ENCODE data around the gene RFC2.

Gene RFC2

GRCh38 chr7:74254129-74254857, at the start of gene RFC2:
Gene RFC2, minus strand, starts transcription at chr7:74254399. Its CDS starts 16 bp downstream, at chr7:74254383.
- peak; percentile 98 to 99 for DNase-seq
- H3K27me3 Mint-ChIP-seq = no peaks in the 10 kb centered on the region
- H3K27ac Mint-ChIP-seq = peak within 1 kb of the TSS; percentile 97 to 100
- peak; percentile 99 for ATAC-seq
- H3K4me1 Mint-ChIP-seq = peaks cover 58% of the 10 kb centered on the region
- no peaks in the 10 kb centered on the region for H3K9me3 Mint-ChIP-seq
- H3K4me3 Mint-ChIP-seq = peak within 1 kb of the TSS; percentile 95 to 98

GRCh38 chr7:74302745-74303221, 48.6 kb upstream of the RFC2 start:
- DNase-seq (no peak), ATAC-seq (no peak)
- Mint-ChIP-seq H3K27ac (no peak overlapping the region), H3K27me3 (peaks cover 23% of the 10 kb centered on the region), H3K4me3 (no peak overlapping the region), H3K4me1 (peaks cover 22% of the 10 kb centered on the region), H3K9me3 (no peaks in the 10 kb centered on the region)

GRCh38 chr7:74300926-74301325, 46.7 kb upstream of the RFC2 start:
- DNase-seq = no peak
- H3K9me3 Mint-ChIP-seq = no peaks in the 10 kb centered on the region
- H3K4me1 Mint-ChIP-seq = peaks cover 3% of the 10 kb centered on the region
- peaks cover 5% of the 10 kb centered on the region for H3K27me3 Mint-ChIP-seq
- no peak overlapping the region for H3K27ac Mint-ChIP-seq
- no peak for ATAC-seq
- H3K4me3 Mint-ChIP-seq = no peak overlapping the region

- Mint-ChIP-seq H3K4me3 (no peak overlapping the region), H3K4me1 (no peaks in the 10 kb centered on the region), H3K9me3 (no peaks in the 10 kb centered on the region), H3K27ac (no peak overlapping the region), H3K27me3 (no peaks in the 10 kb centered on the region)
- DNase-seq = no peak
- ATAC-seq = no peak
These were observed 45.2 kb upstream of the RFC2 start for GRCh38 chr7:74299401-74299800.

- Mint-ChIP-seq H3K27me3 (peaks cover 11% of the 10 kb centered on the region), H3K27ac (no peak overlapping the region), H3K4me1 (no peaks in the 10 kb centered on the region), H3K4me3 (no peak overlapping the region), H3K9me3 (no peaks in the 10 kb centered on the region)
- ATAC-seq (no peak), DNase-seq (no peak)
These were observed 43.5 kb upstream of the RFC2 start for GRCh38 chr7:74297516-74298233.

GRCh38 chr7:74294191-74294998, 40.2 kb upstream of the RFC2 start:
- H3K27ac Mint-ChIP-seq = no peak overlapping the region
- H3K27me3 Mint-ChIP-seq = peaks cover 38% of the 10 kb centered on the region
- DNase-seq (no peak), ATAC-seq (no peak)
- no peaks in the 10 kb centered on the region for H3K9me3 Mint-ChIP-seq
- H3K4me1 Mint-ChIP-seq = peaks cover 12% of the 10 kb centered on the region
- no peak overlapping the region for H3K4me3 Mint-ChIP-seq

GRCh38 chr7:74293577-74293908, 39.3 kb upstream of the RFC2 start:
- Mint-ChIP-seq H3K9me3 (no peaks in the 10 kb centered on the region), H3K27me3 (peaks cover 43% of the 10 kb centered on the region), H3K4me3 (no peak overlapping the region), H3K27ac (peak overlapping the region in 1 of 2 donors; percentile 74), H3K4me1 (peaks cover 19% of the 10 kb centered on the region)
- DNase-seq = no peak
- no peak for ATAC-seq

- Mint-ChIP-seq H3K9me3 (no peaks in the 10 kb centered on the region), H3K27ac (peak overlapping the region in 1 of 2 donors; percentile 74), H3K4me1 (peaks cover 25% of the 10 kb centered on the region), H3K4me3 (no peak overlapping the region), H3K27me3 (peaks cover 49% of the 10 kb centered on the region)
- ATAC-seq = no peak
- no peak for DNase-seq
These were observed 38.8 kb upstream of the RFC2 start for GRCh38 chr7:74292757-74293576.

GRCh38 chr7:74291535-74291934, 37.3 kb upstream of the RFC2 start:
- Mint-ChIP-seq H3K4me1 (peaks cover 32% of the 10 kb centered on the region), H3K27me3 (peaks cover 59% of the 10 kb centered on the region), H3K9me3 (no peaks in the 10 kb centered on the region), H3K4me3 (no peak overlapping the region), H3K27ac (no peak overlapping the region)
- DNase-seq = no peak
- ATAC-seq = no peak

GRCh38 chr7:74290981-74291441, 36.8 kb upstream of the RFC2 start:
- Mint-ChIP-seq H3K9me3 (no peaks in the 10 kb centered on the region), H3K4me1 (peaks cover 32% of the 10 kb centered on the region), H3K27me3 (peaks cover 65% of the 10 kb centered on the region), H3K27ac (no peak overlapping the region), H3K4me3 (no peak overlapping the region)
- DNase-seq = no peak
- ATAC-seq = no peak

- ATAC-seq = peak; percentile 1
- Mint-ChIP-seq H3K27me3 (peaks cover 65% of the 10 kb centered on the region), H3K4me3 (no peak overlapping the region), H3K9me3 (no peaks in the 10 kb centered on the region), H3K4me1 (peaks cover 32% of the 10 kb centered on the region), H3K27ac (no peak overlapping the region)
- no peak for DNase-seq
These were observed 36.4 kb upstream of the RFC2 start for GRCh38 chr7:74290553-74290950.

GRCh38 chr7:74289659-74290552, 35.7 kb upstream of the RFC2 start:
- H3K27me3 Mint-ChIP-seq = peaks cover 65% of the 10 kb centered on the region
- no peak overlapping the region for H3K27ac Mint-ChIP-seq
- ATAC-seq (peak; percentile 23), DNase-seq (peak; percentile 22 to 23)
- no peaks in the 10 kb centered on the region for H3K9me3 Mint-ChIP-seq
- H3K4me3 Mint-ChIP-seq = peak overlapping the region; percentile 53 to 67
- H3K4me1 Mint-ChIP-seq = peaks cover 33% of the 10 kb centered on the region

GRCh38 chr7:74289018-74289658, 34.9 kb upstream of the RFC2 start, which contains the start of gene CLIP2:
Gene CLIP2, plus strand, starts transcription at chr7:74289407. Its CDS starts 28,140 bp downstream, at chr7:74317547.
- Mint-ChIP-seq H3K4me1 (peaks cover 38% of the 10 kb centered on the region), H3K4me3 (peak within 1 kb of the TSS; percentile 87 to 89), H3K9me3 (no peaks in the 10 kb centered on the region), H3K27me3 (peaks cover 65% of the 10 kb centered on the region), H3K27ac (no peak within 1 kb of the TSS)
- DNase-seq = peak; percentile 68 to 70
- ATAC-seq = peak; percentile 82

Measured in stimulated activated naive CD8-positive, alpha-beta T cell treated with anti-CD3 and anti-CD28 coated beads, Interleukin-15, amount 100 ng/mL, for 72 hours (primary cell).